C4-2B (cell line): Measurements from ENCODE around the gene ZNF692.
A peak's percentile ranks its signal among the peaks of the same experiment; 100 is the strongest.

ENCODE experiments used
- H3K27ac ChIP-seq: fragments of 450-650 bp; 2 replicates; pipeline ENCODE4 v1.5.1; 2017
- CTCF ChIP-seq: fragments of 450-650 bp; conservative IDR thresholded peaks from 2 replicates; pipeline ENCODE4 v1.5.1; 2017; ENCODE audit warnings: mild to moderate bottlenecking
- ZFX ChIP-seq: fragments of 450-650 bp; IDR thresholded peaks from 2 replicates; pipeline ENCODE4 v1.6.1; 2017

Gene ZNF692

GRCh38 chr1:248858891-248859889, at the start of gene ZNF692:
ZNF692 (minus strand) TSS chr1:248859085; CDS start chr1:248858309, 776 bp downstream.
- H3K27ac ChIP-seq: peak within 1 kb of the TSS; percentile 99
- peak; percentile 31; the same call in 1 of the 2 replicates for TF ChIP-seq ZFX
- TF ChIP-seq CTCF: peak; percentile 43

- peak overlapping the region; percentile 89 for H3K27ac ChIP-seq
- TF ChIP-seq CTCF (no peak), ZFX (no peak)
Measured at GRCh38 chr1:248906753-248907661, 48.1 kb upstream of the ZNF692 start.

GRCh38 chr1:248906009-248906752, 47.3 kb upstream of the ZNF692 start, which contains the start of gene PGBD2:
PGBD2 (plus strand) TSS chr1:248906235; CDS start chr1:248913863, 7,628 bp downstream.
- H3K27ac ChIP-seq: peak within 1 kb of the TSS; percentile 89
- TF ChIP-seq CTCF: peak; percentile 90
- peak; percentile 69; the same call in 1 of the 2 replicates for TF ChIP-seq ZFX

- peak overlapping the region; percentile 89 for H3K27ac ChIP-seq
- TF ChIP-seq ZFX (no peak; the same call in 1 of the 2 replicates), CTCF (no peak)
Measured at GRCh38 chr1:248905662-248906008, 46.8 kb upstream of the ZNF692 start.

GRCh38 chr1:248904437-248905216, 45.7 kb upstream of the ZNF692 start:
- no peak overlapping the region for H3K27ac ChIP-seq
- TF ChIP-seq CTCF (no peak), ZFX (no peak)

GRCh38 chr1:248901578-248901977, 42.7 kb upstream of the ZNF692 start:
- H3K27ac ChIP-seq: no peak overlapping the region
- TF ChIP-seq CTCF: no peak
- TF ChIP-seq ZFX: no peak
